ENCODE results near the gene NFX1. TPM values are rescaled to one million over a fixed set of nuclear protein-coding genes. Genes with fewer than 3 reads are reported as not detected.
A peak's percentile ranks its signal among the peaks of the same experiment; 100 is the strongest.

The NFX1 gene
- 16.3 and 21.7 TPM in 2 replicates for total RNA-seq (2014; rRNA removed; shearing (Covaris generic))

- peak; percentile 94 for DNase-seq (ENCODE audit: low spot score)
These were observed at the start of gene NFX1 for GRCh38 chr9:33290247-33291030. NFX1 (plus strand) TSS chr9:33290516; CDS start chr9:33290573, 57 bp downstream.

DNA sequence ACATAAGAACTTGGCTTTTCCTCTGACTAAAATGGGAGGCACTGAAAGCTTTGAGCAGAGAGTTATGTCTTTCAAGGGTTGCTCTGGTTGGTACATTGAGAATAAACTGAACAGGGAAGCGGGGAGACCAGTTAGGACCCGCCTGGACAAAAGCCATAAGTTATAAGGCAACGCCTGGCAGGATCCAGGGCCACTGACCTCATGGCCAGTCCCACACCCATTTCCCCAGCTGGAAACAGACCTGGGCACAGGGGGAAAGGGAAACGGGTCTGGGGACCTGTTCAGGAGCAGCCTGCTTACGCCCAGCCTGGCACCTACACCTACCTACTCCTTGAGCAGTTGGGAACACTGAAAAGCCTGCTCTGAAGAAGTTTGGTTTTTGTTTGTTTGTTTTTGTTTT lies 49.0 kb upstream of the NFX1 start:
- no peak for DNase-seq (ENCODE audit: low spot score)

DNA sequence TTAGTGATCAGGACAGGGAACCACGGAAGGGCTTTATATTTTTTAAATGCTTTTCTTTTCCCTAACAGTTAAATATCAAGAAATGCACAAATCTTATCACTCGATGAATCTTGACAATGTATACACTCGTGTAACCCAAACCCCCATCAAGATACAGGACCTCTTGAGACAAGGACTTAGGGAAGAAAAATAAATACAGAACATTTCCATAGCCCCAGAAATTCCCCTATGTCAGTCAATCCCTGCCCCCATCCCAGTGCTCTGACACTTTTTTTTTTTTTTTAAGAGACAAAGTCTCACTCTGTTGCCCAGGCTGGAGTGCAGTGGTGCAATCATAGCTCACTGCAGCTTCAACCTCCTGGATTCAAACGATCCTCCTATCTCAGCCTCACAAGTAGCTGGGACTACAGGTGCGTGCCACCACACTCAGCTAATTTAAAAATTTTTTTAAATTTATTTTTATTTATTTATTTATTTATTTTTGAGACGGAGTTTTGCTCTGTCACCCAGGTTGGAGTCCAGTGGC lies 47.6 kb upstream of the NFX1 start:
- no peak for DNase-seq (ENCODE audit: low spot score)

GRCh38 chr9:33244137-33244784 lies 46.1 kb upstream of the NFX1 start:
- DNase-seq (ENCODE audit: low spot score), result no peak

GRCh38 chr9:33245341-33245740 lies 45.0 kb upstream of the NFX1 start:
- no peak for DNase-seq (ENCODE audit: low spot score)

- no peak for DNase-seq (ENCODE audit: low spot score)
These were observed 44.0 kb upstream of the NFX1 start for GRCh38 chr9:33246269-33246860.

DNA sequence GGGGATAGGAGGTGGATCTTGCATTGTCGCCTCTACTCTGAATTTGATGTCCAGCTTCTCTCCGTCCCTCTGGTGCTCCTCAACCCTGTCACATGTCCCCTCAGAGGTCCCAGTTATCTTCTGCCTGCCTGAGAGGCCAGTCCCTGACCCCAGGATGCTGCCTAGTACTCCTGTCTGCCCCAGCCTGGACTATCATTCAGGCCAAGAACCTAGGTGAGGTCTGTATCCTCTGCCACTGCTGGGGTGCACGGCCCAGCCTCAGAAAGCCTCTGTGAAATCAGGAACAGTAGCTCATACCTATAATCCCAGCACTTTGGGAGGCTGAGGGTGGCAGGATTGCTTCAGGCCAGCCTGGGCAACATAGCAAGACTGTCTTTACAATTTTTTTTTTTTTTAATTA lies 41.7 kb upstream of the NFX1 start:
- no peak for DNase-seq (ENCODE audit: low spot score)

- no peak for DNase-seq (ENCODE audit: low spot score)
These were observed 41.1 kb upstream of the NFX1 start for GRCh38 chr9:33249087-33249658.

DNA sequence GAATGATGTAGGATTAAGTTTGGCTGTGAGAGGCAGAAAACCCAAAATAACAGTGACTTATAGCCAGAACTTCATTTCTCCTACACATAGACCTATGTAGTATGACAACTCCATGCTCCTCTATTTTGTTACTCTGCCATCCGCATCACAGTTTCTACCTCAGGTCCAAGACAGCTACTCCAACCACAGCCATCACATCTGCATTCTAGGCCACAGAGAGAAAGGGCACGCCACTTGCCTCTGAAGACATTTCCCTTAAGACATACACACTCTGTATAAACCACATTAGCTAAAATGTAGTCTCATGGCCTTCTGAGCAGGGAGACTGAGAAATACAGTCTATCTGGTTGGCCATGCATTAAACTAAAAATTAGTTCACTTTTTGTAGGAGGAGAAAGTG lies 40.3 kb upstream of the NFX1 start:
- no peak for DNase-seq (ENCODE audit: low spot score)

DNA sequence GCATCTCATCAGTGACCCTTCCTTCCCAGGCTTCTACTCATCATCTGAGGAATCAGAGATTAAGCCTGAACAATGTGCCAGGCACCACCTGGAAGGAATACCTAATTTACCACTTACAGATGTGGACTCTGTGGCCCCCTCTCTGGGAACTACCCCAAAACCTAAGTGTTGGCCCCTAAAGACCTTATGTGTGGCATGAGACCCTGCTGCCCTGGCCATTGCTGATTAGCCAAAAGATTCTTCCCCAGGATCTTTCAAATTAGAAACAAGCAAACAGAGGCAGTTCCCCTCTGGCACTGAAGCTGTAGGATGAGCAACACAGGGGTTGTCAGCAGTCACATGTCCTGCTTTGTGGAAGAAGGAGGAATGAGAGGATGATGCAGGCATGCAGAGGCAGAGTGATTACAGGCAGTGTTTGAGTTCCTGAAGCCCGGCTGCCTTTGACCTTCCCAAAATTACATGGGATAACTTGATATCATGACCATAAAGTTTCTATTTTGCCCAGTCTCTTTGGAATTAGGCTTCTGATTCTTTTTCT lies 39.8 kb upstream of the NFX1 start:
- DNase-seq (ENCODE audit: low spot score), result no peak

- DNase-seq (ENCODE audit: low spot score), result no peak
These were observed 36.1 kb upstream of the NFX1 start for GRCh38 chr9:33254211-33254610.

GRCh38 chr9:33255014-33255413 lies 35.3 kb upstream of the NFX1 start:
- no peak for DNase-seq (ENCODE audit: low spot score)

- no peak for DNase-seq (ENCODE audit: low spot score)
These were observed 34.8 kb upstream of the NFX1 start for GRCh38 chr9:33255471-33255870.

GRCh38 chr9:33256236-33256635 lies 34.1 kb upstream of the NFX1 start:
- DNase-seq (ENCODE audit: low spot score), result no peak

DNA sequence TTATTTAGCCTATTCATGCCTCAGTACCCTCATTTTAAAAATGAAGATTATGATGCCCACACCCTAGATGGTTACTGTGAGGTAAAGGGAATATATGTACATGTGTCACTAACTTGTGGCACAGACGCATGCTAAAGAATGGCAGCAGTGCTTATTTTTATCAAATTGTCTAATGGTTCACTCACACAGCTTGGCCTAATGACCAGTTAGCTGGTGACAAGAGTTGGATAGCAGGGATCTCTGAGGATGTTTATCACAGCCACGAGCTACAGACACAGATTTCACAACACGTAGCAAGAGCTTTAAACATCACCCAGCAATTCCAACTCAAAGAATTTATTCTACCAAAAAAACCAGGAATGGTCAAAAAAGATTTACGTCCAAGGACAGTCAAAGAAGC lies 33.0 kb upstream of the NFX1 start:
- DNase-seq (ENCODE audit: low spot score), result no peak

- DNase-seq (ENCODE audit: low spot score), result no peak
These were observed 29.9 kb upstream of the NFX1 start for GRCh38 chr9:33260372-33260771.

- DNase-seq (ENCODE audit: low spot score), result no peak
These were observed 26.9 kb upstream of the NFX1 start for GRCh38 chr9:33263131-33264002.

DNA sequence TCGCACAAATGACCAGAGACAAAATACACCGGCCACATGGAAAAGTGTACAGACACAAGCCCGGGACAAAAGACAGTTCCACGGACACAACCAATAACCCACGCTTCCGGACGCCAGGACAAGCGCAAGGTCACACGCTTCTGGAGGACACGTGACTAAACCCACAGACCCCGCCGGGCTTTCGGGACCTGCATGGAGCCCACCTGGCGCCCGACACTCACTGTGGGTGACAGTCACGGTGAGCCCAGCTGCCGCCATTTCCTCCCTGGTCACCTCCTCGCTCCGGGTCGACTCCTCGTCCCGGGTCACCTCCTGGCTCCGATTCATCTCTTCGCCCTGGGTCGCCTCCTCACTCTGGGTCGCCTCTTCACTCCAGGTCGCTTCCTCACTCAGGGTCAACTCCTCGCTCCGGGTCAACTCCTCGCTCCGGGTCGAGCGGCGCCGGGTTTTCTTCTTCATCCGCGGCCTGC lies 26.3 kb upstream of the NFX1 start:
- no peak for DNase-seq (ENCODE audit: low spot score)

- DNase-seq (ENCODE audit: low spot score), result peak; percentile 97
These were observed 25.7 kb upstream of the NFX1 start, which contains the start of the genes BAG1 and CHMP5 for GRCh38 chr9:33264473-33265177. BAG1 (minus strand) TSS chr9:33264708. CHMP5 (plus strand) TSS chr9:33265049; CDS start chr9:33265079, 30 bp downstream.

GRCh38 chr9:33265211-33265865 lies 25.0 kb upstream of the NFX1 start:
- no peak for DNase-seq (ENCODE audit: low spot score)
